ENCODE data around the gene LSM12. TPM values are rescaled to one million over a fixed set of nuclear protein-coding genes. Genes with fewer than 3 reads are reported as not detected.

Gene LSM12
- total RNA-seq, 2 experiments from 2014 or later, result 34.6 to 36.1 TPM

DNA sequence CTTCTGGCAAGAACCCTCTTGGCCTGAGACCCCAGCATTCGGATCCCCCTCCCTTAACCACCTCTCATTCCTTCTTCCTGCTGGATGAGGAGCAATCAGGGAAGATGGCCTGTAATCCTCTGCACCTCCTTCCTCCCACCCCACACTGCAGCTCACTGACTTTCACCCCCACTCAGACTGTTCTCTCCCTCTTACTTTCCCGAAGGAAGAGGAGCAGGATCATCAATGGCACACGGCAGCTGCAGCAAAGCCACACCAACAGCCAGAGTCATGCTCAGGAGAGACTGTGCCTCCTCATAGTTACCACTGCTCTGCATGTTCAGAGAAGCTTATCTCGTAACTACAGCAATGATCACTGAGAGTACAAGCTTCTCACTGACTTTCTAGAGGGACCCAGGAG, 41.6 kb downstream of the LSM12 start:
- H3K4me3 Mint-ChIP-seq, result no peak overlapping the region
- Histone ChIP-seq H3K9me3 (ENCODE audit: control insufficient read depth in 1 of 2, insufficient read depth in 1 of 2, low read length in 2 of 2) (no peaks in the 10 kb centered on the region), H3K4me3 (ENCODE audit: low read length) (no peak overlapping the region), H3K36me3 (ENCODE audit: insufficient read depth, low read length) (no peaks in the 10 kb centered on the region), H3K27ac (ENCODE audit: low read depth in 1 of 2, low read length in 2 of 2) (no peak overlapping the region), H3K27me3 (ENCODE audit: control insufficient read depth in 1 of 2, insufficient read depth in 2 of 2, low read length in 2 of 2) (no peaks in the 10 kb centered on the region), H3K4me1 (ENCODE audit: insufficient read depth, low read length) (no peaks in the 10 kb centered on the region)
- POLR2A ChIA-PET, result no interaction called here
- ATAC-seq (ENCODE audit: poor library complexity), result no peak
- H3K27me3 Mint-ChIP-seq, result no peaks in the 10 kb centered on the region
- CTCF ChIA-PET, result interaction anchor here (1.7 kb wide), 1 partner anchor 16 kb away, joined by 4 read pairs; no protein-coding TSS in a partner anchor
- TF ChIP-seq CTCF (IDR thresholded peaks at IDR 0.05), result no peak
- H3K4me1 Mint-ChIP-seq (ENCODE audit: low read depth), result no peaks in the 10 kb centered on the region
- DNase-seq, result no peak
- no peaks in the 10 kb centered on the region for H3K36me3 Mint-ChIP-seq (ENCODE audit: low read depth)
- intact Hi-C loops (cut with DNase I, micrococcal nuclease), result no loop called here
- H3K27ac Mint-ChIP-seq, result no peak overlapping the region
- H3K9me3 Mint-ChIP-seq, result no peaks in the 10 kb centered on the region

- Histone ChIP-seq H3K27me3 (ENCODE audit: control insufficient read depth in 1 of 2, insufficient read depth in 2 of 2, low read length in 2 of 2) (no peaks in the 10 kb centered on the region), H3K36me3 (ENCODE audit: insufficient read depth, low read length) (no peaks in the 10 kb centered on the region), H3K4me3 (ENCODE audit: low read length) (no peak overlapping the region), H3K4me1 (ENCODE audit: insufficient read depth, low read length) (no peaks in the 10 kb centered on the region), H3K9me3 (ENCODE audit: control insufficient read depth in 1 of 2, insufficient read depth in 1 of 2, low read length in 2 of 2) (no peaks in the 10 kb centered on the region), H3K27ac (ENCODE audit: low read depth in 1 of 2, low read length in 2 of 2) (no peak overlapping the region)
- H3K9me3 Mint-ChIP-seq, result no peaks in the 10 kb centered on the region
- H3K4me3 Mint-ChIP-seq, result no peak overlapping the region
- no peak for TF ChIP-seq CTCF (IDR thresholded peaks at IDR 0.05)
- ChIA-PET CTCF (no interaction called here), POLR2A (no interaction called here)
- H3K27ac Mint-ChIP-seq, result no peak overlapping the region
- no peaks in the 10 kb centered on the region for H3K27me3 Mint-ChIP-seq
- ATAC-seq (ENCODE audit: poor library complexity) (no peak), DNase-seq (no peak)
- intact Hi-C loops (cut with DNase I, micrococcal nuclease), result no loop called here
- no peaks in the 10 kb centered on the region for H3K36me3 Mint-ChIP-seq (ENCODE audit: low read depth)
- H3K4me1 Mint-ChIP-seq (ENCODE audit: low read depth), result no peaks in the 10 kb centered on the region
Measured at GRCh38 chr17:44024271-44024663, 42.2 kb downstream of the LSM12 start.

DNA sequence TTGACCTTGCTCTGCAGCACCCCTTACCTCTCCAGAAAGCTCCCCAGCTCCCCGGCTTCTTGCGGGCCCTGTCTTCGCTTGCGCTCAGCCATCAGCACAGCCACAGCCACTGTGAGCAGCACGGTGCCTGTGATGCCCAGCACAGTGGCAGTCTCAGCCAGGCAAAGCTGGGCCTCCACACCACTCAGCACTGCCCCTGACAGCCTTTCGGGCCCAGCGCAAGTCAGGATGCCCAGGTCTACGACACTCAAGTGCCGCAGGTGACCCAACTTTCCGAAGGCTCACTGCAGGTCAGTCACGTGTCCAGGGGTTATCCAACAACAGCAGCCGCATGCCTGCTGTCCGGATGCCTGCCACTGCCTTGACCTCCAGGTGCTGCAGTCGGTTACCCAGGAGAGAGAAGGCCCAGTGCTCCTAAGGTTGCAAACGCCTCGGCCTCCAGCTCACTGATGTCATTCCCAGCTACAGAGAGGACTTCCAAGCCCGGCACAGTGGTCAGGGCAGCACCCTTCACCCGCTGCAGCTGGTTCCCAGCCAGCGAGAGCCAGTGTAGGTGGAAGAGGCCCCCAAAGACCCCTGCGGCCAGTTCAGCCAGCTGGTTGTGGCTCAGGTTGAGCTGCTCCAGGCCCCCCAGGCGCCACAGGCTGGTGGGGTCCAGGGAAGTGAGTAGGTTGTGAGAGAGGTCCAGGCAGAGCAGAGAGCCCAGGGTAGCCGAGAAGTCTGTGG, 42.8 kb downstream of the LSM12 start:
- no peaks in the 10 kb centered on the region for H3K4me1 Mint-ChIP-seq (ENCODE audit: low read depth)
- CTCF ChIA-PET, result no interaction called here
- no peak overlapping the region for H3K27ac Mint-ChIP-seq

More for the DNA sequence above, 42.8 kb downstream of the LSM12 start:
- Histone ChIP-seq H3K36me3 (ENCODE audit: insufficient read depth, low read length) (no peaks in the 10 kb centered on the region), H3K27me3 (ENCODE audit: control insufficient read depth in 1 of 2, insufficient read depth in 2 of 2, low read length in 2 of 2) (no peaks in the 10 kb centered on the region), H3K27ac (ENCODE audit: low read depth in 1 of 2, low read length in 2 of 2) (no peak overlapping the region), H3K4me1 (ENCODE audit: insufficient read depth, low read length) (no peaks in the 10 kb centered on the region), H3K9me3 (ENCODE audit: control insufficient read depth in 1 of 2, insufficient read depth in 1 of 2, low read length in 2 of 2) (no peaks in the 10 kb centered on the region), H3K4me3 (ENCODE audit: low read length) (no peak overlapping the region)
- Mint-ChIP-seq H3K36me3 (ENCODE audit: low read depth) (no peaks in the 10 kb centered on the region), H3K9me3 (no peaks in the 10 kb centered on the region), H3K4me3 (no peak overlapping the region), H3K27me3 (no peaks in the 10 kb centered on the region)
- DNase-seq (no peak), ATAC-seq (ENCODE audit: poor library complexity) (no peak)
- POLR2A ChIA-PET, result no interaction called here
- intact Hi-C loops (cut with DNase I, micrococcal nuclease), result no loop called here
- no peak for TF ChIP-seq CTCF (IDR thresholded peaks at IDR 0.05)

Measured in CD4-positive, alpha-beta T cell (primary cell).